DMS153 treated with DMSO at 0.1 percent for 48 hours (cell line): ENCODE data around the gene GREB1L.

Source experiments
- DNase-seq: peaks from one replicate; lab custom pipeline; 2025; ENCODE audit not compliant: unreplicated experiment; lab: John Stamatoyannopoulos, UW

GREB1L gene

GRCh38 chr18:21557607-21558253 lies 315.7 kb downstream of the GREB1L start:
- DNase-seq = no peak

- no peak for DNase-seq
These were observed 317.2 kb downstream of the GREB1L start for GRCh38 chr18:21559195-21559594.

- no peak for DNase-seq
These were observed 329.7 kb downstream of the GREB1L start for GRCh38 chr18:21571772-21572171.
